Activated T-cell treated with anti-CD3 and anti-CD28 coated beads, Interleukin-2, amount 50 U/mL, for 48 hours (primary cell): ENCODE measurements around the gene CDKL5.

Experiments used
- DNase-seq, 2 experiments: peaks; one replicate each; pipeline ENCODE4 v3.0.0-alpha.2; 2020

The CDKL5 gene

GRCh38 chrX:18701621-18702361 is 276.4 kb downstream of the CDKL5 start:
- DNase-seq, result no peak

- DNase-seq, result no peak
These were observed 277.2 kb downstream of the CDKL5 start for GRCh38 chrX:18702362-18703195.
